K562 (cell line): ENCODE measurements around the gene LRP1. TPM values are rescaled to one million over a fixed set of nuclear protein-coding genes. Genes with fewer than 3 reads are reported as not detected.

Experiments used
- ATAC-seq: fragments of 200-7000 bp; cut with Tn5 transposase; 3 replicates; pipeline ENCODE4 v1.9.1; 2020; ENCODE audit warnings: moderate library complexity
- BruUV-seq: library from RNA; stranded (reverse); fragments of 400-500 nt; replicated peaks from 2 replicates; lab custom pipeline; 2021; lab: Mats Ljungman, UMichigan
- CTCF ChIA-PET: fragments of 300-600 bp; formaldehyde crosslinking; extraction: SDS; loops from one replicate; lab custom pipeline; 2021; ENCODE audit warnings: low intra/inter-chr PET ratio; lab: Yijun Ruan, JAX
- POLR2A ChIA-PET: fragments of 300-600, 350-650 bp; sonication (Branson Sonifier 250); formaldehyde crosslinking; extraction: SDS; loops from one replicate; lab custom pipeline; 2021; ENCODE audit warnings: antibody characterized with exemption, inconsistent platforms; lab: Yijun Ruan, JAX
- DNase-seq, 4 experiments: peaks; one replicate each; pipeline versions ENCODE4 v3.0.0 to v3.0.0-alpha.2; 2011 to 2018; ENCODE audit warnings: low spot score in 3 of 4, mixed read lengths in 3 of 4; ENCODE audit errors: extremely low read depth in 1 of 4
- FAIRE-seq: peaks from 2 replicates; lab custom pipeline; 2011; peaks lifted over from hg19 to GRCh38; lab: Jason Lieb, UNC
- H2AFZ ChIP-seq: 2 replicates; pipeline ENCODE4 v1.6.0; 2011; ENCODE audit warnings: low read depth, low read length, control low read depth, inconsistent platforms
- H3K27ac ChIP-seq: fragments of 200-600 bp; 3 replicates; pipeline ENCODE4 v1.8.0; 2011; ENCODE audit warnings: low read depth, mild to moderate bottlenecking, control low read depth, inconsistent platforms, low read length, moderate library complexity, mixed read lengths; ENCODE audit errors: extremely low read depth
- H3K27me3 ChIP-seq, 2 experiments: fragments of 300-600 bp in 1 of 2; 2 replicates in 1 of 2; 3 replicates in 1 of 2; pipeline versions ENCODE4 v1.6.0 to v1.8.0; 2011; ENCODE audit warnings: inconsistent platforms in 2 of 2, low read length in 2 of 2, mild to moderate bottlenecking in 1 of 2, mixed read lengths in 1 of 2, moderate library complexity in 1 of 2; ENCODE audit not compliant: control insufficient read depth in 2 of 2, insufficient read depth in 2 of 2
- H3K36me3 ChIP-seq: fragments of 300-600 bp; 3 replicates; pipeline ENCODE4 v1.8.0; 2011; ENCODE audit warnings: mild to moderate bottlenecking, low read length, inconsistent platforms; ENCODE audit not compliant: control insufficient read depth, insufficient read depth
- H3K4me1 ChIP-seq, 2 experiments: fragments of 200-600 bp in 1 of 2; replicated peaks in 1 of 2; 2 replicates in 1 of 2; 3 replicates in 1 of 2; pipeline versions ENCODE4 v1.5.1 to v1.8.0; 2011; ENCODE audit warnings: inconsistent platforms in 2 of 2, low read length in 2 of 2, mild to moderate bottlenecking in 1 of 2, mixed read lengths in 1 of 2, moderate library complexity in 1 of 2; ENCODE audit not compliant: control insufficient read depth in 2 of 2, insufficient read depth in 2 of 2
- H3K4me2 ChIP-seq: 2 replicates; pipeline ENCODE4 v1.6.1; 2011; ENCODE audit warnings: low read length, control low read depth, inconsistent platforms, mixed read lengths; ENCODE audit not compliant: insufficient read depth
- H3K4me3 ChIP-seq: fragments of 200-600 bp; sonication (generic), shearing (Covaris generic); 2 replicates; pipeline ENCODE4 v1.5.1; 2016; ENCODE audit warnings: control low read depth, inconsistent platforms
- H3K79me2 ChIP-seq: fragments of 200-600 bp; 3 replicates; pipeline ENCODE4 v1.8.0; 2011; ENCODE audit warnings: low read length, inconsistent platforms; ENCODE audit not compliant: control insufficient read depth, insufficient read depth
- H3K9ac ChIP-seq, 2 experiments: 2 replicates each; pipeline versions ENCODE4 v1.6.0 to v1.6.1; 2011; ENCODE audit warnings: low read depth in 2 of 2, low read length in 2 of 2, control low read depth in 1 of 2, inconsistent platforms in 1 of 2, mild to moderate bottlenecking in 1 of 2, mixed read lengths in 1 of 2; ENCODE audit not compliant: insufficient read depth in 1 of 2
- H3K9me1 ChIP-seq: one replicate; pipeline ENCODE4 v1.6.0; 2011; ENCODE audit warnings: inconsistent platforms, mild to moderate bottlenecking, low read length, moderate library complexity; ENCODE audit not compliant: control insufficient read depth, insufficient read depth
- H3K9me3 ChIP-seq: replicated peaks from 2 replicates; pipeline ENCODE4 v1.5.1; 2011; ENCODE audit warnings: low read depth, low read length, inconsistent platforms; ENCODE audit not compliant: control insufficient read depth, insufficient read depth
- H4K20me1 ChIP-seq: replicated peaks from 2 replicates; pipeline ENCODE4 v1.6.1; 2011; ENCODE audit warnings: low read length, inconsistent platforms, mixed read lengths; ENCODE audit not compliant: control insufficient read depth, insufficient read depth
- CC2D1A ChIP-seq: fragments of 450-650 bp; IDR thresholded peaks from 2 replicates; pipeline ENCODE4 v1.6.1; 2017; ENCODE audit warnings: mild to moderate bottlenecking
- CHAMP1 ChIP-seq: fragments of 450-650 bp; IDR thresholded peaks from 2 replicates; pipeline ENCODE4 v1.6.1; 2016; ENCODE audit warnings: mild to moderate bottlenecking
- GATA2 ChIP-seq: sonication (generic); formaldehyde crosslinking; IDR thresholded peaks from 2 replicates; pipeline ENCODE4 v1.4.0; 2020; ENCODE audit warnings: mild to moderate bottlenecking, missing genetic modification reagents
- MAZ ChIP-seq, 2 experiments: fragments of 450-650 bp in 1 of 2; sonication (generic) in 1 of 2; formaldehyde crosslinking; IDR thresholded peaks in 1 of 2; conservative IDR thresholded peaks in 1 of 2; 2 replicates each; pipeline versions ENCODE4 v1.4.0 to v1.5.0; 2020; ENCODE audit warnings: mild to moderate bottlenecking in 1 of 2, missing genetic modification reagents in 1 of 2
- MTA1 ChIP-seq: fragments of 450-650 bp; IDR thresholded peaks from 2 replicates; pipeline ENCODE4 v1.6.1; 2017; ENCODE audit warnings: borderline replicate concordance
- MYC ChIP-seq, 2 experiments: fragments of 250-450 bp in 1 of 2; sonication (Bioruptor Pico) in 1 of 2; IDR thresholded peaks; 2 replicates each; pipeline versions ENCODE4 v1.5.1 to v1.6.1; 2012 to 2021; ENCODE audit warnings: low read depth in 2 of 2, borderline replicate concordance in 1 of 2, improper control_type of control experiment in 1 of 2, low read length in 1 of 2, mild to moderate bottlenecking in 1 of 2, moderate library complexity in 1 of 2
- NRF1 ChIP-seq, 2 experiments: fragments of 450-650 bp; IDR thresholded peaks in 1 of 2; conservative IDR thresholded peaks in 1 of 2; 2 replicates each; pipeline ENCODE4 v1.6.1; 2014; ENCODE audit warnings: mild to moderate bottlenecking in 2 of 2
- RB1 ChIP-seq: fragments of 450-650 bp; IDR thresholded peaks from 2 replicates; pipeline ENCODE4 v1.6.1; 2017; ENCODE audit warnings: low read depth, mild to moderate bottlenecking
- TAF9B ChIP-seq: fragments of 450-650 bp; IDR thresholded peaks from 2 replicates; pipeline ENCODE4 v1.6.1; 2018; ENCODE audit warnings: mild to moderate bottlenecking; ENCODE audit not compliant: partially characterized antibody
- ZNF175 ChIP-seq: fragments of 200-800 bp; sonication (Bioruptor generic); IDR thresholded peaks from 2 replicates; pipeline ENCODE4 v1.6.1; 2016; ENCODE audit warnings: low read depth, mild to moderate bottlenecking, missing genetic modification characterization, missing compliant biosample characterization
- ZNF592 ChIP-seq: fragments of 450-650 bp; IDR thresholded peaks from 2 replicates; pipeline ENCODE4 v1.6.1; 2017; ENCODE audit warnings: antibody characterized with exemption, mild to moderate bottlenecking
- ZSCAN32 ChIP-seq: fragments of 450-650 bp; formaldehyde crosslinking; IDR thresholded peaks from 2 replicates; pipeline ENCODE4 v1.4.0; 2020; ENCODE audit warnings: mild to moderate bottlenecking, moderate library complexity
- WGBS: fragments of 100-300 bp; shearing (Covaris generic); methylation state at CpG from one replicate; pipeline ENCODE4 v1.1.6; 2016; ENCODE audit warnings: low coverage, mixed read lengths; ENCODE audit not compliant: insufficient coverage; ENCODE audit errors: missing lambda C conversion rate; 5-methylcytosine and 5-hydroxymethylcytosine counted together
- in situ Hi-C: fragments of 300-500 bp; cut with MboI; formaldehyde crosslinking; loops from 4 replicates; pipeline ENCODE4 v1.15.0; 2018; ENCODE audit warnings: inconsistent platforms, mixed read lengths
- intact Hi-C: fragments of 100-400 bp; cut with micrococcal nuclease; formaldehyde crosslinking; loops from 2 replicates; pipeline ENCODE4 v1.14.2; 2022
- polyA plus RNA-seq, 8 experiments: library from polyadenylated mRNA; depleted of rRNA in 4 of 8; stranded (reverse) in 5 of 8; unstranded in 3 of 8; fragments of >200 nt; fragmentation: Nextera tagmentation in 2 of 8; fragmentation: Illumina TruSeq in 1 of 8; extraction: Ambion mirVana in 2 of 8; extraction: Trizol in 1 of 8; gene quantifications; 2 replicates each; pipeline versions ENCODE4 v1.2.1 to v1.2.3, GENCODE V29; 2011 to 2014; ENCODE audit warnings: inconsistent platforms in 1 of 8, missing spikeins in 1 of 8
- total RNA-seq, 7 experiments: library from RNA; depleted of rRNA in 6 of 7; stranded (reverse); fragments of >200 nt in 6 of 7; fragmentation: Illumina TruSeq in 2 of 7; extraction: Trizol in 2 of 7; gene quantifications; 2 replicates each; pipeline versions ENCODE4 v1.2.1 to v1.2.3, GENCODE V29; 2011 to 2021; ENCODE audit warnings: low replicate concordance in 1 of 7

The LRP1 gene
- total and polyA plus RNA-seq, 9 of the 15 experiments (the other 6 are each of a cell fraction or from before 2014, with no cell fraction given): 0.04 to 0.64 (median 0.19) TPM; not detected in 2

- H4K20me1 ChIP-seq: peaks cover 14% of the 10 kb centered on the region
- ChIA-PET POLR2A (interaction anchor here (0.6 to 1.3 kb wide), 4 partner anchors 34 to 370 kb away, joined by 3 to 5 read pairs (median 4); partner anchors contain the start of gene NEMP1), CTCF (interaction anchor here (0.8 to 2.2 kb wide), 5 partner anchors 56 to 174 kb away, joined by 4 to 12 read pairs (median 9); no protein-coding TSS in a partner anchor)
- peak; percentile 78 to 92 (median 90) for DNase-seq
- H3K36me3 ChIP-seq: no peaks in the 10 kb centered on the region
- no TSS peak for BruUV-seq
- no peaks in the 10 kb centered on the region for H3K79me2 ChIP-seq
- no peak overlapping the region for H3K4me2 ChIP-seq
- WGBS: 8% methylated on average over 13 of the region's 13 CpGs
- no peak overlapping the region for H3K27ac ChIP-seq
- H3K9me1 ChIP-seq: peaks cover 2% of the 10 kb centered on the region
- peak; percentile 96 for FAIRE-seq
- no peaks in the 10 kb centered on the region for H3K9me3 ChIP-seq
- in situ Hi-C loops: loop anchor here (5.0 to 10.0 kb wide), 2 partner anchors 346 to 428 kb away; partner anchors contain the start of gene PRIM1
- intact Hi-C loops: loop anchor here (1.0 to 2.0 kb wide), 3 partner anchors 59 to 174 kb away; no protein-coding TSS in a partner anchor
- no peak overlapping the region for H2AFZ ChIP-seq
- H3K4me1 ChIP-seq: peaks cover under 1 to 38% of the 10 kb centered on the region in 2 experiments; a peak in 3 of 5 replicates
- peaks cover 56 to 86% of the 10 kb centered on the region in 2 experiments for H3K27me3 ChIP-seq
- peak; percentile 95 for ATAC-seq
- H3K9ac ChIP-seq: no peak overlapping the region
- H3K4me3 ChIP-seq: no peak overlapping the region
- TF ChIP-seq CC2D1A (peak; percentile 72; the same call in 1 of the 2 replicates), GATA2 (CRISPR knock-in tag) (no peak), MTA1 (0 out of 2 replicates have a peak, but pooled peaks have one; percentile 13), TAF9B (no peak), MYC (IDR thresholded peaks at IDR 0.05; ENCODE audit: low read depth, low read length) (0 out of 2 replicates have a peak, but pooled peaks have one; percentile 34), MYC (CRISPR knock-in tag; IDR thresholded peaks at IDR 0.05; ENCODE audit: borderline replicate concordance, low read depth) (no peak), MAZ (CRISPR knock-in tag; conservative IDR thresholded peaks at IDR 0.05 in 1 of 2, IDR thresholded peaks at IDR 0.05 in 1 of 2) (peak; percentile 4 to 50; a peak in 2 of 4 replicates), ZNF592 (no peak), NRF1 (conservative IDR thresholded peaks at IDR 0.05 in 1 of 2, IDR thresholded peaks at IDR 0.05 in 1 of 2) (peak in 1 of 2 experiments; percentile 37; a peak in 3 of 4 replicates), ZNF175 (CRISPR knock-in tag) (no peak), RB1 (peak; percentile 64; the same call in 1 of the 2 replicates), CHAMP1 (no peak), ZSCAN32 (CRISPR knock-in tag) (no peak)
These were observed 54.8 kb downstream of the LRP1 start for GRCh38 chr12:57182918-57183575.
